ENCODE results near the gene REM2. TPM values are rescaled to one million over a fixed set of nuclear protein-coding genes. Genes with fewer than 3 reads are reported as not detected.
A peak's percentile ranks its signal among the peaks of the same experiment; 100 is the strongest.

REM2 gene
- total RNA-seq, 3 donors from 2014 or later (not counting 1 experiment from before 2014, with no cell fraction given) = 4.0 to 8.1 (median 7.9) TPM

DNA sequence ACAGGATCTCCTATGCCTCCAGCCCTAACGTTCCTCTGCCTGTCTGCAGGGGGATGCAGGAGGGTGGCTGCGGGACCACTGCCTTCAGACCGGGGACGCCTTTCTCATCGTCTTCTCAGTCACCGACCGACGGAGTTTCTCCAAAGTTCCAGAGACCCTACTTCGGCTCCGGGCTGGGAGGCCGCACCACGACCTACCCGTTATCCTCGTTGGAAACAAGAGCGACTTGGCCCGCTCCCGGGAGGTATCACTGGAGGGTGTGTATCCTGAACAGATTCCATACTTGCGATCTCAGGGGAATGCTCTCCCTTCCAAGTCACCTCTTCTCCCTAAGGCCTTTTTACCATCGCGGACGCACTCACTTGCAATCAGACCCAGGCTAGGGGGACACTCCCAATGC, 3.0 kb downstream of the REM2 start:
- Mint-ChIP-seq H3K36me3 (no peaks in the 10 kb centered on the region), H3K9me3 (no peaks in the 10 kb centered on the region), H3K27ac (peak overlapping the region; percentile 74 to 85), H3K27me3 (ENCODE audit: low read depth in 2 of 2) (peaks cover 0 to 3% of the 10 kb centered on the region in 2 donors), H3K4me3 (peak overlapping the region; percentile 86), H3K4me1 (peaks cover 43 to 65% of the 10 kb centered on the region in 2 donors)
- H3K27ac ChIP-seq (ENCODE audit: low read length) = no peak overlapping the region
- TF ChIP-seq, protein P1, sequence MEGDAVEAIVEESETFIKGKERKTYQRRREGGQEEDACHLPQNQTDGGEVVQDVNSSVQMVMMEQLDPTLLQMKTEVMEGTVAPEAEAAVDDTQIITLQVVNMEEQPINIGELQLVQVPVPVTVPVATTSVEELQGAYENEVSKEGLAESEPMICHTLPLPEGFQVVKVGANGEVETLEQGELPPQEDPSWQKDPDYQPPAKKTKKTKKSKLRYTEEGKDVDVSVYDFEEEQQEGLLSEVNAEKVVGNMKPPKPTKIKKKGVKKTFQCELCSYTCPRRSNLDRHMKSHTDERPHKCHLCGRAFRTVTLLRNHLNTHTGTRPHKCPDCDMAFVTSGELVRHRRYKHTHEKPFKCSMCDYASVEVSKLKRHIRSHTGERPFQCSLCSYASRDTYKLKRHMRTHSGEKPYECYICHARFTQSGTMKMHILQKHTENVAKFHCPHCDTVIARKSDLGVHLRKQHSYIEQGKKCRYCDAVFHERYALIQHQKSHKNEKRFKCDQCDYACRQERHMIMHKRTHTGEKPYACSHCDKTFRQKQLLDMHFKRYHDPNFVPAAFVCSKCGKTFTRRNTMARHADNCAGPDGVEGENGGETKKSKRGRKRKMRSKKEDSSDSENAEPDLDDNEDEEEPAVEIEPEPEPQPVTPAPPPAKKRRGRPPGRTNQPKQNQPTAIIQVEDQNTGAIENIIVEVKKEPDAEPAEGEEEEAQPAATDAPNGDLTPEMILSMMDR (IDR thresholded peaks at IDR 0.05) = peak; percentile 6
- peaks cover 34% of the 10 kb centered on the region for H3K4me1 ChIP-seq (ENCODE audit: control insufficient read depth, insufficient read depth, low read length)
- no peaks in the 10 kb centered on the region for H3K9me3 ChIP-seq (ENCODE audit: control insufficient read depth, insufficient read depth, low read length)
- no peak for ATAC-seq
- intact Hi-C loops (cut with micrococcal nuclease) = loop anchor here (2.0 kb wide), 2 partner anchors 15 to 33 kb away; partner anchors contain the start of genes LRP10 and RBM23
- DNase-seq = no peak
- no peak overlapping the region for H3K4me3 ChIP-seq (ENCODE audit: low read length)
- H3K36me3 ChIP-seq (ENCODE audit: control insufficient read depth, insufficient read depth, low read length) = no peaks in the 10 kb centered on the region
- no peaks in the 10 kb centered on the region for H3K27me3 ChIP-seq (ENCODE audit: control insufficient read depth, insufficient read depth, low read length)
- 97% methylated on average over 21 of the region's 21 CpGs for WGBS (ENCODE audit: insufficient coverage)

DNA sequence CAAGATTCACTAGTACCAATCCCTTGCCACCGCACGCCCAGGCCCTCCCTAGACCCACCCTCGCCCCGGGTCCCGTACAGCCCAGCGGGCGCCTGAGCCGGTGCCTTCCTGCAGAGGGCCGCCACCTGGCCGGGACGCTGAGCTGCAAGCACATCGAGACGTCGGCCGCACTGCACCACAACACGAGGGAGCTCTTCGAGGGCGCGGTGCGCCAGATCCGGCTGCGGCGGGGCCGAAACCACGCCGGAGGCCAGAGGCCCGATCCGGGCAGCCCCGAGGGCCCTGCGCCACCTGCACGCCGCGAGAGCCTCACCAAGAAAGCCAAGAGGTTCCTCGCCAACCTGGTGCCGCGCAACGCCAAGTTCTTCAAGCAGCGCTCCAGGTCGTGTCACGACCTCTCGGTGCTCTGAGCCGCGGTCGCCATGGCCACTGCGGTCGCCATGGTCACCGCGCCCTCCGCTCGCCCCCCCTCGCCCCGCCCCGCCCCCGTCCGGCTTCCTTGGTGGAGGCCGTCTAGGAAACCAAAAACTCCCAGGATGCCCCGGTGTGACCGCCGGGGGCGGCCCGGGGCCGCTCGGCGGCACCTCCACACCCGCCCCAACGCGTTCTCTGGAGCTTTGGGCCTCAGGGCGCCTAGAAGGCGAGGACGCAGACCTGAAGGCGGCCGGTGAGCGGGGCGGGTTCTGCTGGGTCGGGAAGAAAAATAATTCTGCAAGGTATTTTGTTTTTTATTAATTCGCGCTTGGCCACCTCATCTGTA, 3.7 kb downstream of the REM2 start:
- intact Hi-C loops (cut with micrococcal nuclease) = loop anchor here (2.0 kb wide), 2 partner anchors 16 to 32 kb away; partner anchors contain the start of genes LRP10 and RBM23
- H3K4me1 Mint-ChIP-seq = peaks cover 40 to 64% of the 10 kb centered on the region in 2 donors
- no peaks in the 10 kb centered on the region for H3K36me3 Mint-ChIP-seq

DNA sequence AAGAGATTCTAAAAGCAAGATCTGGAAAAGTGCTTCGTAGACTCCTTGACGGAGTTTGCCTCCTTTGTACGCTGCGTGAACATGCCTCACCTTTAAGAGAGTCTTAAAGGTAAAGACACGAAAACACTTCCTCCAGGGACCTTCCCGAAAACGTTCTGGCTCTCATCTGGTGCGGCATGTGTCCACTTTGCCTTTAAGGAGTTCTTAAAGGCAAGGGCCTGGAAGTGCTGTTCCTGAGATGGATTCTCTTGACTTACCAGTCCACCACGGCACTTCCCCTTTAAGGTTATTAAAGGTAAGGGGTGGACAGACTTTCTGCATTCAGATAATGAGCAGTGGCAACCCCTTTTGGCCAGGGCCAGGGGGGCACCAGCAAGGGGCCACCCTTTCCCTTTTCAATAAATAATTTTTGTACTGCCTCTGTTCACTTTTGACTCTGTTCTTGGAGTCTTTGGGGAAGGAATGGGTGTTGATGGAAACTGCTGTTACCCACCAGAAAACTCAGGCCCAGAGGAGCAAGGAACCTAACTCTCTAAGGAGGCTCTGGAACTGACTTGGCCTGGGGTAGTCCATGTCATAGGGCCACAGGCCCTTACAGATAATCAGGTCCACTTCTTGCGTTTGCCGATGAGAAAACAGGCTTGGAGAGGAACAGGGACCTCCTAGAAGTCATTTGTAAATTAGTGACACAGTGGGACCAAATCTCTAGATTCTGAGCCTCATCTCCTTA, 4.4 kb downstream of the REM2 start:
- Mint-ChIP-seq H3K4me1 (peaks cover 36 to 59% of the 10 kb centered on the region in 2 donors), H3K9me3 (no peaks in the 10 kb centered on the region), H3K27me3 (ENCODE audit: low read depth in 2 of 2) (peaks cover 0 to 3% of the 10 kb centered on the region in 2 donors), H3K36me3 (no peaks in the 10 kb centered on the region), H3K27ac (peak overlapping the region; percentile 74 to 85), H3K4me3 (peak overlapping the region; percentile 91)
- Histone ChIP-seq H3K27me3 (ENCODE audit: control insufficient read depth, insufficient read depth, low read length) (no peaks in the 10 kb centered on the region), H3K4me1 (ENCODE audit: control insufficient read depth, insufficient read depth, low read length) (peaks cover 34% of the 10 kb centered on the region), H3K4me3 (ENCODE audit: low read length) (peak overlapping the region; percentile 44), H3K36me3 (ENCODE audit: control insufficient read depth, insufficient read depth, low read length) (no peaks in the 10 kb centered on the region), H3K9me3 (ENCODE audit: control insufficient read depth, insufficient read depth, low read length) (no peaks in the 10 kb centered on the region), H3K27ac (ENCODE audit: low read length) (peak overlapping the region; percentile 72)
- WGBS (ENCODE audit: insufficient coverage) = 34% methylated on average over 11 of the region's 11 CpGs
- DNase-seq (peak in 1 of 2 donors; percentile 73), ATAC-seq (no peak)
- TF ChIP-seq, protein P1 (IDR thresholded peaks at IDR 0.05) = no peak
- intact Hi-C loops (cut with micrococcal nuclease) = loop anchor here (2.0 kb wide), 2 partner anchors 17 to 31 kb away; partner anchors contain the start of genes LRP10 and RBM23

More for the DNA sequence above, 3.7 kb downstream of the REM2 start:
- Mint-ChIP-seq H3K9me3 (no peaks in the 10 kb centered on the region), H3K27ac (peak overlapping the region; percentile 74 to 85), H3K4me3 (peak overlapping the region; percentile 91), H3K27me3 (ENCODE audit: low read depth in 2 of 2) (peaks cover 0 to 3% of the 10 kb centered on the region in 2 donors)
- Histone ChIP-seq H3K9me3 (ENCODE audit: control insufficient read depth, insufficient read depth, low read length) (no peaks in the 10 kb centered on the region), H3K27ac (ENCODE audit: low read length) (peak overlapping the region; percentile 72), H3K27me3 (ENCODE audit: control insufficient read depth, insufficient read depth, low read length) (no peaks in the 10 kb centered on the region), H3K4me3 (ENCODE audit: low read length) (peak overlapping the region; percentile 44), H3K36me3 (ENCODE audit: control insufficient read depth, insufficient read depth, low read length) (no peaks in the 10 kb centered on the region), H3K4me1 (ENCODE audit: control insufficient read depth, insufficient read depth, low read length) (peaks cover 34% of the 10 kb centered on the region)
- DNase-seq (peak; percentile 63 to 84), ATAC-seq (peak; percentile 78 to 80 (median 79))
- TF ChIP-seq, protein P1 (IDR thresholded peaks at IDR 0.05) = peak; percentile 21
- WGBS (ENCODE audit: insufficient coverage) = 1% methylated on average over 77 of the region's 77 CpGs
